ENCODE data around the gene ECD.

- TF ChIP-seq POLR2A (IDR thresholded peaks at IDR 0.05) (no peak), CTCF (IDR thresholded peaks at IDR 0.05) (no peak), POLR2AphosphoS5 (IDR thresholded peaks at IDR 0.05) (no peak), EP300 (IDR thresholded peaks at IDR 0.05; ENCODE audit: low read depth) (no peak)
These were observed 41.5 kb downstream of the ECD start for GRCh38 chr10:73126343-73126742.
